GM21576 (cell line): ENCODE results near the gene FNDC3A.
A peak's percentile ranks its signal among the peaks of the same experiment; 100 is the strongest.
"Not testable (repeated sequence)": the region's sequence is repeated elsewhere in the genome, so short reads cannot be mapped to it uniquely, and the experiment has no call there.

ENCODE experiments used
- ATAC-seq: cut with Tn5 transposase; IDR thresholded peaks from one replicate; pipeline ENCODE4 v1.9.1; 2021; ENCODE audit warnings: mild to moderate bottlenecking, moderate library complexity; ENCODE audit not compliant: unreplicated experiment

FNDC3A gene

GRCh38 chr13:49082653-49083536, 107.2 kb downstream of the FNDC3A start:
- peak; percentile 66 for ATAC-seq

- no peak for ATAC-seq
These were observed 109.2 kb downstream of the FNDC3A start for GRCh38 chr13:49084961-49085360.

GRCh38 chr13:49086722-49087121, 111.0 kb downstream of the FNDC3A start:
- ATAC-seq: no peak

GRCh38 chr13:49093376-49093775, 117.7 kb downstream of the FNDC3A start:
- ATAC-seq: no peak

- ATAC-seq: no peak
These were observed 121.7 kb downstream of the FNDC3A start for GRCh38 chr13:49097374-49097773.

GRCh38 chr13:49098198-49098597, 122.5 kb downstream of the FNDC3A start:
- ATAC-seq: no peak

- no peak for ATAC-seq
These were observed 123.2 kb downstream of the FNDC3A start for GRCh38 chr13:49098771-49099512.

GRCh38 chr13:49099513-49099877, 123.8 kb downstream of the FNDC3A start:
- no peak for ATAC-seq

- ATAC-seq: no peak
These were observed 125.2 kb downstream of the FNDC3A start for GRCh38 chr13:49100637-49101570.

GRCh38 chr13:49108196-49108595, 132.5 kb downstream of the FNDC3A start:
- ATAC-seq: no peak

GRCh38 chr13:49110122-49110912, 134.6 kb downstream of the FNDC3A start:
- no peak for ATAC-seq

- no peak for ATAC-seq
These were observed 135.1 kb downstream of the FNDC3A start for GRCh38 chr13:49110913-49111170.

GRCh38 chr13:49112782-49113525, 137.2 kb downstream of the FNDC3A start:
- ATAC-seq: no peak

- ATAC-seq: no peak
These were observed 138.0 kb downstream of the FNDC3A start for GRCh38 chr13:49113526-49114286.

- no peak for ATAC-seq
These were observed 141.2 kb downstream of the FNDC3A start for GRCh38 chr13:49116873-49117272.

GRCh38 chr13:49118455-49118854, 142.7 kb downstream of the FNDC3A start:
- ATAC-seq: not testable (repeated sequence)

- no peak for ATAC-seq
These were observed 149.1 kb downstream of the FNDC3A start for GRCh38 chr13:49124693-49125304.

- ATAC-seq: no peak
These were observed 150.3 kb downstream of the FNDC3A start for GRCh38 chr13:49125964-49126524.
